OCI-LY1 (cell line): ENCODE data around the gene FXR1.

Source experiments
- H2AFZ ChIP-seq: fragments of 200-600 bp; sonication (generic), shearing (Covaris generic); 2 replicates; pipeline ENCODE4 v1.6.0; 2014; ENCODE audit warnings: antibody characterized with exemption, mild to moderate bottlenecking, low read length
- H3F3A ChIP-seq: fragments of 200-600 bp; sonication (generic), shearing (Covaris generic); 2 replicates; pipeline ENCODE4 v1.6.0; 2014; ENCODE audit warnings: mild to moderate bottlenecking, antibody characterized with exemption, low read length, moderate library complexity; ENCODE audit not compliant: insufficient read depth
- H3K27ac ChIP-seq: fragments of 200-600 bp; sonication (generic); 2 replicates; pipeline ENCODE4 v1.5.1; 2014; ENCODE audit warnings: low read length, mixed run types, mild to moderate bottlenecking, low read depth; ENCODE audit not compliant: poor library complexity, severe bottlenecking
- H3K27me3 ChIP-seq: fragments of 200-600 bp; sonication (generic); 2 replicates; pipeline ENCODE4 v1.6.0; 2014; ENCODE audit warnings: antibody characterized with exemption, mild to moderate bottlenecking, low read length, moderate library complexity; ENCODE audit not compliant: insufficient read depth
- H3K36me3 ChIP-seq: fragments of 200-600 bp; sonication (generic); 2 replicates; pipeline ENCODE4 v1.6.1; 2014; ENCODE audit warnings: mild to moderate bottlenecking, antibody characterized with exemption, low read length, moderate library complexity, mixed read lengths; ENCODE audit not compliant: insufficient read depth
- H3K4me1 ChIP-seq: fragments of 200-600 bp; sonication (generic); 2 replicates; pipeline ENCODE4 v1.5.1; 2014; ENCODE audit warnings: mild to moderate bottlenecking, low read length, moderate library complexity; ENCODE audit not compliant: insufficient read depth, severe bottlenecking
- H3K4me2 ChIP-seq: fragments of 200-600 bp; sonication (generic), shearing (Covaris generic); 2 replicates; pipeline ENCODE4 v1.6.1; 2014; ENCODE audit warnings: low read length
- H3K4me3 ChIP-seq: fragments of 200-600 bp; sonication (generic); 2 replicates; pipeline ENCODE4 v1.5.1; 2014; ENCODE audit warnings: low read length, low read depth, mild to moderate bottlenecking, mixed read lengths; ENCODE audit not compliant: poor library complexity, severe bottlenecking
- H3K79me2 ChIP-seq: fragments of 200-600 bp; shearing (Covaris generic); 2 replicates; pipeline ENCODE4 v1.6.1; 2016; ENCODE audit warnings: mixed run types, low read length, mixed read lengths; ENCODE audit not compliant: insufficient read depth
- H3K9ac ChIP-seq: fragments of 200-600 bp; sonication (generic), shearing (Covaris generic); 2 replicates; pipeline ENCODE4 v1.6.1; 2014; ENCODE audit warnings: mild to moderate bottlenecking, low read length, mixed read lengths
- H3K9me2 ChIP-seq: fragments of 200-600 bp; sonication (generic), shearing (Covaris generic); 2 replicates; pipeline ENCODE4 v1.6.1; 2014; ENCODE audit warnings: low read depth, mild to moderate bottlenecking, low read length, mixed read lengths
- H3K9me3 ChIP-seq: fragments of 200-600 bp; shearing (Covaris generic); 2 replicates; pipeline ENCODE4 v1.6.1; 2014; ENCODE audit warnings: low read length, mixed read lengths
- H4K20me1 ChIP-seq: fragments of 200-600 bp; sonication (generic), shearing (Covaris generic); 2 replicates; pipeline ENCODE4 v1.6.0; 2016; ENCODE audit warnings: mild to moderate bottlenecking, low read length; ENCODE audit not compliant: insufficient read depth
- EZH2 ChIP-seq: fragments of 200-600 bp; sonication (generic), shearing (Covaris generic); IDR thresholded peaks from 2 replicates; pipeline ENCODE4 v1.8.0; 2017; ENCODE audit warnings: borderline replicate concordance, mixed run types, mild to moderate bottlenecking, antibody characterized with exemption, low read length, moderate library complexity, mixed read lengths
- TF ChIP-seq, protein P1 (sequence below): fragments of 200-600 bp; sonication (generic), shearing (Covaris generic); IDR thresholded peaks from 2 replicates; pipeline ENCODE4 v1.5.1; 2017; ENCODE audit warnings: mild to moderate bottlenecking, antibody characterized with exemption, low read length, moderate library complexity, mixed read lengths

The FXR1 gene

DNA sequence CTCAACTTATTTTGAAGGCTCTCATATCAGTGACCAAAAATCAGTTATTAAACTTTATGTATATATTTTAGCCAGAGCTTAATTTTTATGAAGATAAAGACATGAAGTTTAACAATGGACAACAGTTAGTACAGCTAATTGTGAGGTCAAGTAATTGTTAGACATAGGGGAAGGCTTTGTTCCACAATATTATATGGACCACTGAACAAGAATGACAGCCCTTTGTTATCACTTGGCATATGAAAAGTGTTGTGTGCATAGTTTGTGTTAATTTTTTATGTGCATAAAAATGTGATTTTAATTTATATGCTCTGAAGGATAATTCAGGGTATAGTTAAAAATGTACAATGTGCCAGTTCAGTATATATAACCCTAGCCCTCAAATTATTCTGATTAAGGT is 65.0 kb downstream of the FXR1 start:
- H3K9me2 ChIP-seq = no peaks in the 10 kb centered on the region
- H4K20me1 ChIP-seq = no peaks in the 10 kb centered on the region
- no peaks in the 10 kb centered on the region for H3K9me3 ChIP-seq
- H3K4me1 ChIP-seq = no peaks in the 10 kb centered on the region
- H3K4me3 ChIP-seq = no peak overlapping the region
- no peak for TF ChIP-seq EZH2
- TF ChIP-seq, protein P1, sequence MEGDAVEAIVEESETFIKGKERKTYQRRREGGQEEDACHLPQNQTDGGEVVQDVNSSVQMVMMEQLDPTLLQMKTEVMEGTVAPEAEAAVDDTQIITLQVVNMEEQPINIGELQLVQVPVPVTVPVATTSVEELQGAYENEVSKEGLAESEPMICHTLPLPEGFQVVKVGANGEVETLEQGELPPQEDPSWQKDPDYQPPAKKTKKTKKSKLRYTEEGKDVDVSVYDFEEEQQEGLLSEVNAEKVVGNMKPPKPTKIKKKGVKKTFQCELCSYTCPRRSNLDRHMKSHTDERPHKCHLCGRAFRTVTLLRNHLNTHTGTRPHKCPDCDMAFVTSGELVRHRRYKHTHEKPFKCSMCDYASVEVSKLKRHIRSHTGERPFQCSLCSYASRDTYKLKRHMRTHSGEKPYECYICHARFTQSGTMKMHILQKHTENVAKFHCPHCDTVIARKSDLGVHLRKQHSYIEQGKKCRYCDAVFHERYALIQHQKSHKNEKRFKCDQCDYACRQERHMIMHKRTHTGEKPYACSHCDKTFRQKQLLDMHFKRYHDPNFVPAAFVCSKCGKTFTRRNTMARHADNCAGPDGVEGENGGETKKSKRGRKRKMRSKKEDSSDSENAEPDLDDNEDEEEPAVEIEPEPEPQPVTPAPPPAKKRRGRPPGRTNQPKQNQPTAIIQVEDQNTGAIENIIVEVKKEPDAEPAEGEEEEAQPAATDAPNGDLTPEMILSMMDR = no peak
- H3F3A ChIP-seq = peaks cover 11% of the 10 kb centered on the region; the same call in 1 of the 2 replicates
- no peak overlapping the region for H3K27ac ChIP-seq
- H3K4me2 ChIP-seq = no peak overlapping the region
- peaks cover 92% of the 10 kb centered on the region for H3K36me3 ChIP-seq
- H3K9ac ChIP-seq = no peak overlapping the region
- no peak overlapping the region for H2AFZ ChIP-seq
- no peaks in the 10 kb centered on the region for H3K79me2 ChIP-seq
- H3K27me3 ChIP-seq = no peaks in the 10 kb centered on the region

DNA sequence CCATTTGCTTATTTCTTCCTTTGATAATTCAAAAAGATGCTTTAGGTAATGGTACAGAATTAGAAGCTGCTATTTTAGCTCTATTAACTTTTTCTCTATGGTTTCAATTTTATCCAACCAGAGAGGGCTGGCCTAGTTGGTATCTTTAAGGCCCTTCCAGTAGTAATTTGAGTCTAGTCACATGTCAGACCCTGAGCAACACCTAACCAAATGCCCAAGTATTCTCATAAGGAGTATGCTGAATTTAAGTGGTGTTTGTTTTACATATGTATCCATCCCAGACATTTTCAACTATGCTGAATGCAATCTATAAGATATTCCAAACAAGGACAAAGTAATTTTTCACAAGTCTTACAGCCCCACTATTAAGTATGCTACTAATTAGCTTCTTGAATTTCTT is 67.5 kb downstream of the FXR1 start:
- peaks cover 11% of the 10 kb centered on the region; the same call in 1 of the 2 replicates for H3F3A ChIP-seq
- H3K27ac ChIP-seq = no peak overlapping the region
- no peaks in the 10 kb centered on the region for H3K9me3 ChIP-seq
- no peaks in the 10 kb centered on the region for H3K79me2 ChIP-seq
- H3K4me1 ChIP-seq = no peaks in the 10 kb centered on the region
- no peak overlapping the region for H3K9ac ChIP-seq
- no peak overlapping the region for H2AFZ ChIP-seq
- no peaks in the 10 kb centered on the region for H3K9me2 ChIP-seq
- peaks cover 93% of the 10 kb centered on the region for H3K36me3 ChIP-seq
- TF ChIP-seq, protein P1 = no peak
- TF ChIP-seq EZH2 = no peak
- H3K27me3 ChIP-seq = no peaks in the 10 kb centered on the region
- no peak overlapping the region for H3K4me2 ChIP-seq
- H3K4me3 ChIP-seq = no peak overlapping the region
- H4K20me1 ChIP-seq = no peaks in the 10 kb centered on the region

DNA sequence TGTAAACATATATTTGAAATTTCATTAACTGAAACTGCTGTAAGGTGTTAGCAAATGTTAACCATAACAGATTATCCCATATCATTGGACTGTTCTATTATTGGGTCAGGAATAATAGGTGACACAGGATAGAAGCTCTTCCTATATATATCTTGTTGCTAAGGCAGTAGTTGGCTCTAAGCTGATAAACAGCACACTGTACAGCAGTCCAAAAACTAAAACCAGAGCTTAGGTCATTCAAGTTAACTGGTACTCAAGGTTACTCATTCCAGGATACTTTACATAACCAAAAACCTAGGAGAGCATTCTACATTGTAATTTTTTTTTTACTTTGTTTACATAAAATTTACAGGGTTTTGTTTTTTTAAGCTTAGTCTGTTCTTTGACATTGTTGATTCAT is 68.1 kb downstream of the FXR1 start:
- no peaks in the 10 kb centered on the region for H3K9me3 ChIP-seq
- TF ChIP-seq, protein P1 = no peak
- no peak for TF ChIP-seq EZH2
- H3K79me2 ChIP-seq = no peaks in the 10 kb centered on the region
- no peaks in the 10 kb centered on the region for H4K20me1 ChIP-seq
- no peak overlapping the region for H3K27ac ChIP-seq
- H3K9me2 ChIP-seq = no peaks in the 10 kb centered on the region
- no peaks in the 10 kb centered on the region for H3K4me1 ChIP-seq
- H3K9ac ChIP-seq = no peak overlapping the region
- H3K27me3 ChIP-seq = no peaks in the 10 kb centered on the region
- peaks cover 16% of the 10 kb centered on the region for H3F3A ChIP-seq
- peaks cover 92% of the 10 kb centered on the region for H3K36me3 ChIP-seq
- H3K4me2 ChIP-seq = no peak overlapping the region
- H2AFZ ChIP-seq = no peak overlapping the region
- no peak overlapping the region for H3K4me3 ChIP-seq
